SK-N-SH treated with all-trans-retinoic acid at 6 μM for 48 hours (cell line): ENCODE measurements around the gene DOCK9.

Experiments used
- ARNTL ChIP-seq: fragments of 450-650 bp; formaldehyde crosslinking; IDR thresholded peaks from 2 replicates; pipeline ENCODE4 v1.5.0; 2020; ENCODE audit warnings: low read depth, mild to moderate bottlenecking, moderate library complexity, borderline replicate concordance
- ISL1 ChIP-seq: fragments of 250-450 bp; sonication (Bioruptor Pico); IDR thresholded peaks from 2 replicates; pipeline ENCODE4 v2.1.2; 2022; ENCODE audit warnings: mild to moderate bottlenecking, moderate library complexity
- PPARA ChIP-seq: fragments of 250-450 bp; sonication (Bioruptor Pico); IDR thresholded peaks from 2 replicates; pipeline ENCODE4 v1.5.0; 2020; ENCODE audit warnings: mild to moderate bottlenecking, borderline replicate concordance
- RARB ChIP-seq: fragments of 250-450 bp; sonication (Bioruptor Pico); IDR thresholded peaks from 2 replicates; pipeline ENCODE4 v1.8.0; 2021; ENCODE audit warnings: mild to moderate bottlenecking, moderate library complexity
- TCF4 ChIP-seq: fragments of 250-450 bp; sonication (Bioruptor Pico); IDR thresholded peaks from 2 replicates; pipeline ENCODE4 v1.8.0; 2021; ENCODE audit warnings: mild to moderate bottlenecking, moderate library complexity, borderline replicate concordance
- ZFP3 ChIP-seq: fragments of 250-450 bp; sonication (Bioruptor Pico); IDR thresholded peaks from 2 replicates; pipeline ENCODE4 v1.5.0; 2020; ENCODE audit warnings: mild to moderate bottlenecking, moderate library complexity
- ZFP30 ChIP-seq: fragments of 450-650 bp; formaldehyde crosslinking; IDR thresholded peaks from 2 replicates; pipeline ENCODE4 v1.5.0; 2022; ENCODE audit warnings: mild to moderate bottlenecking, moderate library complexity
- TF ChIP-seq, protein P1 (sequence below): fragments of 250-450 bp; sonication (Bioruptor Pico); IDR thresholded peaks from 2 replicates; pipeline ENCODE4 v1.8.0; 2020; ENCODE audit warnings: mild to moderate bottlenecking, moderate library complexity, borderline replicate concordance
- TF ChIP-seq, protein P2 (sequence below): fragments of 250-450 bp; sonication (Bioruptor Pico); IDR thresholded peaks from 2 replicates; pipeline ENCODE4 v1.5.1; 2020; ENCODE audit warnings: low read depth, mild to moderate bottlenecking, moderate library complexity
- TF ChIP-seq, protein P3 (sequence below): fragments of 250-450 bp; sonication (Bioruptor Pico); IDR thresholded peaks from 2 replicates; pipeline ENCODE4 v1.8.0; 2021; ENCODE audit warnings: low read depth, mild to moderate bottlenecking, moderate library complexity, borderline replicate concordance

DNA sequence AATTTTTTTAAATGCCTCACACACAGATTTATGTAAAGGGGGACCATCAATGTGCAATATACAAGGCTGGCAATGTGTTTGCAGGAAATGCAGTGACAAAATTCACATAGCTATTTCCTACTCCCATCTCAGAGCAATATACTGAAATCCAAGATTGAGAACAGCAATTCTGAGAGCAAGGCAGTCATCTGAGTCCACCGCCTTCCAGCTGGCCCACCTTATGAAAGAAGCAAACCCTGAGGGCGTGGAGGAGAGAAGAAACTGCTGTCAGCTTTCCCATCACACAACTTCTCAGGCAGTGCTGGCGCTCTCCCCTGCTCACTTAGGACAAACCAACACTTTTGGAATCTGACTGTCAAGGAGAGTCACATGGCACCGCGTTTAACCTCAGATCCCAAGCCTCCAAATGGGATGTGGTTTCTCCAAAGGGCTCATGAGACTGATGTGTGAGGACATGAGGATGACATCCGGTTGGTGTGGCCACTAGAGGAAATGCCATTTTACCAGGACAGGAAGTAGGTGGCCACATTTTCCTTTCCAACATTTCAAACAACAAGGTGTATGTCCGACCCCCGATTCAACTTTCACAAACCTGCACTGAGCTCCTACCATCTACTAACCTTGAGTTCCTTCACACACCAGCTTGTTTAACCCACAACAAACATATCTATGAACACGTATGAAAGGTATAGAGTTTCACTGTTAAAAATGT, 3.7 kb upstream of the DOCK9 start:
- TF ChIP-seq RARB (CRISPR knock-in tag) (no peak), ZFP30 (CRISPR knock-in tag) (no peak), ZFP3 (CRISPR knock-in tag) (no peak), TCF4 (CRISPR knock-in tag) (no peak), ISL1 (CRISPR knock-in tag) (no peak), ARNTL (CRISPR knock-in tag) (no peak), PPARA (CRISPR knock-in tag) (no peak)
- TF ChIP-seq, protein P1, sequence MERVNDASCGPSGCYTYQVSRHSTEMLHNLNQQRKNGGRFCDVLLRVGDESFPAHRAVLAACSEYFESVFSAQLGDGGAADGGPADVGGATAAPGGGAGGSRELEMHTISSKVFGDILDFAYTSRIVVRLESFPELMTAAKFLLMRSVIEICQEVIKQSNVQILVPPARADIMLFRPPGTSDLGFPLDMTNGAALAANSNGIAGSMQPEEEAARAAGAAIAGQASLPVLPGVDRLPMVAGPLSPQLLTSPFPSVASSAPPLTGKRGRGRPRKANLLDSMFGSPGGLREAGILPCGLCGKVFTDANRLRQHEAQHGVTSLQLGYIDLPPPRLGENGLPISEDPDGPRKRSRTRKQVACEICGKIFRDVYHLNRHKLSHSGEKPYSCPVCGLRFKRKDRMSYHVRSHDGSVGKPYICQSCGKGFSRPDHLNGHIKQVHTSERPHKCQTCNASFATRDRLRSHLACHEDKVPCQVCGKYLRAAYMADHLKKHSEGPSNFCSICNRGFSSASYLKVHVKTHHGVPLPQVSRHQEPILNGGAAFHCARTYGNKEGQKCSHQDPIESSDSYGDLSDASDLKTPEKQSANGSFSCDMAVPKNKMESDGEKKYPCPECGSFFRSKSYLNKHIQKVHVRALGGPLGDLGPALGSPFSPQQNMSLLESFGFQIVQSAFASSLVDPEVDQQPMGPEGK (CRISPR knock-in tag) = no peak
- TF ChIP-seq, protein P2, sequence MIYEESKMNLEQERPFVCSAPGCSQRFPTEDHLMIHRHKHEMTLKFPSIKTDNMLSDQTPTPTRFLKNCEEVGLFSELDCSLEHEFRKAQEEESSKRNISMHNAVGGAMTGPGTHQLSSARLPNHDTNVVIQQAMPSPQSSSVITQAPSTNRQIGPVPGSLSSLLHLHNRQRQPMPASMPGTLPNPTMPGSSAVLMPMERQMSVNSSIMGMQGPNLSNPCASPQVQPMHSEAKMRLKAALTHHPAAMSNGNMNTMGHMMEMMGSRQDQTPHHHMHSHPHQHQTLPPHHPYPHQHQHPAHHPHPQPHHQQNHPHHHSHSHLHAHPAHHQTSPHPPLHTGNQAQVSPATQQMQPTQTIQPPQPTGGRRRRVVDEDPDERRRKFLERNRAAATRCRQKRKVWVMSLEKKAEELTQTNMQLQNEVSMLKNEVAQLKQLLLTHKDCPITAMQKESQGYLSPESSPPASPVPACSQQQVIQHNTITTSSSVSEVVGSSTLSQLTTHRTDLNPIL (CRISPR knock-in tag) = no peak
- TF ChIP-seq, protein P3, sequence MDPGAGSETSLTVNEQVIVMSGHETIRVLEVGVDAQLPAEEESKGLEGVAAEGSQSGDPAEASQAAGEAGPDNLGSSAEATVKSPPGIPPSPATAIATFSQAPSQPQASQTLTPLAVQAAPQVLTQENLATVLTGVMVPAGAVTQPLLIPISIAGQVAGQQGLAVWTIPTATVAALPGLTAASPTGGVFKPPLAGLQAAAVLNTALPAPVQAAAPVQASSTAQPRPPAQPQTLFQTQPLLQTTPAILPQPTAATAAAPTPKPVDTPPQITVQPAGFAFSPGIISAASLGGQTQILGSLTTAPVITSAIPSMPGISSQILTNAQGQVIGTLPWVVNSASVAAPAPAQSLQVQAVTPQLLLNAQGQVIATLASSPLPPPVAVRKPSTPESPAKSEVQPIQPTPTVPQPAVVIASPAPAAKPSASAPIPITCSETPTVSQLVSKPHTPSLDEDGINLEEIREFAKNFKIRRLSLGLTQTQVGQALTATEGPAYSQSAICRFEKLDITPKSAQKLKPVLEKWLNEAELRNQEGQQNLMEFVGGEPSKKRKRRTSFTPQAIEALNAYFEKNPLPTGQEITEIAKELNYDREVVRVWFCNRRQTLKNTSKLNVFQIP (CRISPR knock-in tag) = no peak
